Skeletal muscle tissue (tissue), 4 donors: ENCODE data around the gene SAAL1. TPM values are rescaled to one million over a fixed set of nuclear protein-coding genes. Genes with fewer than 3 reads are reported as not detected.

Experiments used
- H3K27ac ChIP-seq: one replicate; pipeline ENCODE4 v1.7.0; 2013; ENCODE audit warnings: mild to moderate bottlenecking, low read depth, low read length, inconsistent platforms
- H3K27me3 ChIP-seq, 3 donors: one replicate each; pipeline ENCODE4 v1.7.0; 2013; ENCODE audit warnings: low read length in 3 of 3; ENCODE audit not compliant: control insufficient read depth in 3 of 3, insufficient read depth in 3 of 3
- H3K36me3 ChIP-seq, 3 donors: one replicate each; pipeline ENCODE4 v1.7.0; 2013; ENCODE audit warnings: low read length in 3 of 3; ENCODE audit not compliant: control insufficient read depth in 3 of 3, insufficient read depth in 3 of 3
- H3K4me1 ChIP-seq, 3 donors: one replicate each; pipeline ENCODE4 v1.7.0; 2013; ENCODE audit warnings: low read length in 3 of 3, mild to moderate bottlenecking in 3 of 3; ENCODE audit not compliant: control insufficient read depth in 3 of 3, insufficient read depth in 3 of 3
- H3K4me3 ChIP-seq, 3 donors: one replicate each; pipeline ENCODE4 v1.7.0; 2013; ENCODE audit warnings: low read length in 3 of 3
- H3K9ac ChIP-seq, 3 donors: one replicate each; pipeline ENCODE4 v1.7.0; 2013; ENCODE audit warnings: low read length in 3 of 3, mild to moderate bottlenecking in 3 of 3, moderate library complexity in 2 of 3, low read depth in 1 of 3
- H3K9me3 ChIP-seq, 3 donors: one replicate each; pipeline ENCODE4 v1.7.0; 2013; ENCODE audit warnings: low read length in 3 of 3; ENCODE audit not compliant: control insufficient read depth in 3 of 3
- total RNA-seq: library from RNA; depleted of rRNA; stranded (reverse); fragments of >200 nt; gene quantifications from one replicate; pipeline ENCODE4 v1.2.3, GENCODE V29; 2014
- donor health status: Osteomylitis.

SAAL1 gene
- total RNA-seq, 1 donor from 2014 or later = 11.0 TPM

- H3K4me1 ChIP-seq = no peaks in the 10 kb centered on the region
- H3K27me3 ChIP-seq = no peaks in the 10 kb centered on the region
- peaks cover 13 to 57% (median 50%) of the 10 kb centered on the region in 3 donors for H3K36me3 ChIP-seq
Measured at GRCh38 chr11:18088966-18089365, 16.9 kb downstream of the SAAL1 start.

GRCh38 chr11:18088366-18088765 lies 17.5 kb downstream of the SAAL1 start:
- no peak overlapping the region for H3K4me3 ChIP-seq
- H3K9me3 ChIP-seq = no peaks in the 10 kb centered on the region
- peaks cover 13 to 51% (median 45%) of the 10 kb centered on the region in 3 donors for H3K36me3 ChIP-seq
- H3K4me1 ChIP-seq = no peaks in the 10 kb centered on the region
- no peak overlapping the region for H3K27ac ChIP-seq
- no peak overlapping the region for H3K9ac ChIP-seq
- H3K27me3 ChIP-seq = no peaks in the 10 kb centered on the region

More at GRCh38 chr11:18088966-18089365, 16.9 kb downstream of the SAAL1 start:
- Histone ChIP-seq H3K4me3 (no peak overlapping the region), H3K9ac (no peak overlapping the region), H3K27ac (no peak overlapping the region), H3K9me3 (no peaks in the 10 kb centered on the region)

- Histone ChIP-seq H3K9me3 (no peaks in the 10 kb centered on the region), H3K27ac (no peak overlapping the region), H3K4me1 (no peaks in the 10 kb centered on the region), H3K27me3 (no peaks in the 10 kb centered on the region), H3K4me3 (no peak overlapping the region), H3K36me3 (peaks cover 0 to 15% (median 7%) of the 10 kb centered on the region in 3 donors), H3K9ac (no peak overlapping the region)
Measured at GRCh38 chr11:18081551-18081950, 24.3 kb downstream of the SAAL1 start.

- no peak overlapping the region for H3K4me3 ChIP-seq
- H3K27me3 ChIP-seq = no peaks in the 10 kb centered on the region
- no peaks in the 10 kb centered on the region for H3K4me1 ChIP-seq
- no peaks in the 10 kb centered on the region for H3K9me3 ChIP-seq
- H3K9ac ChIP-seq = no peak overlapping the region
- no peak overlapping the region for H3K27ac ChIP-seq
- peaks cover 0 to 11% (median 7%) of the 10 kb centered on the region in 3 donors for H3K36me3 ChIP-seq
Measured at GRCh38 chr11:18080451-18080850, 25.4 kb downstream of the SAAL1 start.

GRCh38 chr11:18078909-18079308 lies 27.0 kb downstream of the SAAL1 start:
- no peaks in the 10 kb centered on the region for H3K27me3 ChIP-seq
- no peak overlapping the region for H3K4me3 ChIP-seq
- H3K27ac ChIP-seq = no peak overlapping the region
- no peaks in the 10 kb centered on the region for H3K4me1 ChIP-seq
- no peaks in the 10 kb centered on the region for H3K9me3 ChIP-seq
- H3K36me3 ChIP-seq = peaks cover 0 to 6% (median 3%) of the 10 kb centered on the region in 3 donors
- no peak overlapping the region for H3K9ac ChIP-seq

GRCh38 chr11:18075444-18075843 lies 30.4 kb downstream of the SAAL1 start:
- Histone ChIP-seq H3K4me3 (no peak overlapping the region), H3K27ac (no peak overlapping the region), H3K27me3 (no peaks in the 10 kb centered on the region), H3K4me1 (no peaks in the 10 kb centered on the region), H3K36me3 (peaks cover 0 to 1% (median 1%) of the 10 kb centered on the region in 3 donors), H3K9me3 (no peaks in the 10 kb centered on the region), H3K9ac (no peak overlapping the region)

- H3K4me1 ChIP-seq = no peaks in the 10 kb centered on the region
- H3K36me3 ChIP-seq = no peaks in the 10 kb centered on the region
- H3K9ac ChIP-seq = no peak overlapping the region
- no peak overlapping the region for H3K4me3 ChIP-seq
- no peaks in the 10 kb centered on the region for H3K9me3 ChIP-seq
- no peak overlapping the region for H3K27ac ChIP-seq
- no peaks in the 10 kb centered on the region for H3K27me3 ChIP-seq
Measured at GRCh38 chr11:18071098-18071705, 34.7 kb downstream of the SAAL1 start.

- Histone ChIP-seq H3K9ac (no peak overlapping the region), H3K27ac (no peak overlapping the region), H3K4me1 (no peaks in the 10 kb centered on the region), H3K36me3 (no peaks in the 10 kb centered on the region), H3K27me3 (no peaks in the 10 kb centered on the region), H3K9me3 (no peaks in the 10 kb centered on the region), H3K4me3 (no peak overlapping the region)
Measured at GRCh38 chr11:18067372-18067771, 38.5 kb downstream of the SAAL1 start.

- no peaks in the 10 kb centered on the region for H3K9me3 ChIP-seq
- no peak overlapping the region for H3K9ac ChIP-seq
- no peaks in the 10 kb centered on the region for H3K27me3 ChIP-seq
- H3K4me3 ChIP-seq = no peak overlapping the region
- H3K36me3 ChIP-seq = no peaks in the 10 kb centered on the region
- no peak overlapping the region for H3K27ac ChIP-seq
- no peaks in the 10 kb centered on the region for H3K4me1 ChIP-seq
Measured at GRCh38 chr11:18066626-18067025, 39.3 kb downstream of the SAAL1 start.

- Histone ChIP-seq H3K9me3 (no peaks in the 10 kb centered on the region), H3K4me1 (no peaks in the 10 kb centered on the region), H3K36me3 (no peaks in the 10 kb centered on the region), H3K9ac (no peak overlapping the region), H3K27me3 (no peaks in the 10 kb centered on the region), H3K4me3 (no peak overlapping the region), H3K27ac (no peak overlapping the region)
Measured at GRCh38 chr11:18065572-18065971, 40.3 kb downstream of the SAAL1 start.
